Subcutaneous abdominal adipose tissue (tissue), 5 donors: ENCODE measurements around the gene PIAS1.

Experiments
- H3K27ac ChIP-seq: one replicate; pipeline ENCODE4 v1.7.0; 2013; ENCODE audit warnings: low read depth, mild to moderate bottlenecking, inconsistent platforms, low read length, moderate library complexity
- H3K27me3 ChIP-seq, 5 donors: one replicate each; pipeline ENCODE4 v1.7.0; 2013; ENCODE audit warnings: low read length in 5 of 5, inconsistent platforms in 1 of 5; ENCODE audit not compliant: control insufficient read depth in 5 of 5, insufficient read depth in 4 of 5
- H3K36me3 ChIP-seq, 5 donors: one replicate each; pipeline ENCODE4 v1.7.0; 2013; ENCODE audit warnings: low read length in 5 of 5; ENCODE audit not compliant: control insufficient read depth in 5 of 5, insufficient read depth in 5 of 5
- H3K4me1 ChIP-seq, 5 donors: one replicate each; pipeline ENCODE4 v1.7.0; 2013; ENCODE audit warnings: low read length in 5 of 5, mild to moderate bottlenecking in 3 of 5, moderate library complexity in 1 of 5; ENCODE audit not compliant: control insufficient read depth in 5 of 5, insufficient read depth in 5 of 5
- H3K4me3 ChIP-seq, 5 donors: one replicate each; pipeline ENCODE4 v1.7.0; 2013; ENCODE audit warnings: low read length in 5 of 5, low read depth in 1 of 5
- H3K9ac ChIP-seq, 5 donors: one replicate each; pipeline ENCODE4 v1.7.0; 2013; ENCODE audit warnings: low read length in 5 of 5, mild to moderate bottlenecking in 4 of 5, moderate library complexity in 3 of 5
- H3K9me3 ChIP-seq, 5 donors: one replicate each; pipeline ENCODE4 v1.7.0; 2013; ENCODE audit warnings: low read length in 5 of 5; ENCODE audit not compliant: control insufficient read depth in 5 of 5
- donor health status: healthy.
- donor health status: healthy.
- donor health status: healthy.
- donor health status: healthy.
- donor health status: healthy.

The PIAS1 gene

DNA sequence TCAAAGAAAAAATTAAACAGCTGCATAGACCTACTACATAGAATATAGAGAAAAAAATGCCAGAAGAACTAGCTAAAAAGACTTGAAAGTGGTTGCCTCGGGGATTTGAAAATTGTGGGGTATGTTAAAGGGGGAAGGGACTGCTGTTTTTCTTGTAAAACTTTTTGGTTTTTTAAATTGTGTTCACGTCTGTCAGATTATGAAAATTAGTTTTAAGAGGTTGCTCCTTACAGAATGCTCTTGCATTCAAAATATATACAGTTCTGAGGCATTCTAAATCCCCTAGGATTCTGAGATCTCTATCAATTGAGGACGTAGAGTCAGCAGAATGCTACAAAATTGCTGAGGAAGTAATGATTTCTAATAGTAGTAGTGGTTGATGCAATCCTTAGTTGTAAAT is 28.6 kb downstream of the PIAS1 start:
- peaks cover 0 to 29% (median 19%) of the 10 kb centered on the region in 5 donors for H3K4me1 ChIP-seq
- H3K36me3 ChIP-seq: peaks cover 0 to 4% (median 3%) of the 10 kb centered on the region in 5 donors
- no peak overlapping the region for H3K4me3 ChIP-seq

DNA sequence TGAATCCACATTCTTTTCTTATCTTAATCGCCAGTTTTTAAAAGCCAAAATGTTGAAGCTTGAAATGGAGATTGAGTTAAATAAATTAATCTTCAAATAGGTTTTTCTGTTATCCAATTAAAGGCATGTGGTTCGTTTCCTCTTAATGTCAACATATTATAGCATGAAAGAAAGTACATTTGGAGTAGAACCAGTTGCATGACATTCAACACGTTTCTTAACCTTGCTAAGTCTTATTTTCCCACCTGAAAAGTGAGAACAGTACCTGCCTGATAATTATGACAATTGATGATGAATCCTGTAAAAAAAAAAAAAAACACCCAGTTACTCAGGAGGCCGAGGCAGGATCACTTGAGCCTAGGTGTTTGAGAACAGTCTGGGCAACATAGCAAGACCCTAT is 29.3 kb downstream of the PIAS1 start:
- H3K36me3 ChIP-seq: peaks cover 0 to 4% (median 3%) of the 10 kb centered on the region in 5 donors
- no peak overlapping the region for H3K9ac ChIP-seq
- H3K27ac ChIP-seq: no peak overlapping the region
- no peaks in the 10 kb centered on the region for H3K27me3 ChIP-seq
- peaks cover 0 to 28% (median 18%) of the 10 kb centered on the region in 5 donors for H3K4me1 ChIP-seq
- H3K4me3 ChIP-seq: no peak overlapping the region
- no peaks in the 10 kb centered on the region for H3K9me3 ChIP-seq

More for the DNA sequence above, 28.6 kb downstream of the PIAS1 start:
- Histone ChIP-seq H3K9me3 (no peaks in the 10 kb centered on the region), H3K27ac (no peak overlapping the region), H3K9ac (no peak overlapping the region), H3K27me3 (no peaks in the 10 kb centered on the region)

DNA sequence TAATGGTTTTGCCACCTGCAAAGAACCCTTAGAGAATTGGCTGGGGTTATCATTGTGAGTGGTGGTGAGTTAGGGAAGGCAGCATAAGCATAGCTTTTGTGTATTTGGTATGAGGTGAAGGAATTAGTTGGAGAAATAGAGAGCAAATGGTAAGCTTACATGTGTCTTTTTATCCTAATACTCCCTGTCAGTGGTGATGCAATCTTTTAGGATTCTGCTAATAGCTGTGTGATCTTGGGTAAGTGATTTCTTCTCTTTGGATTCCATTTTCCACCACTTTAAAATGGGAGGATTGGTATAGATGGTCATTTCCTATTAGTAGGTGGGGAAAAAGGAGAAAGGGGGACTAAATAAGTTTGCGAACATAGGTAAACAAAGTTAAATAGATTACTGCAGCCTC is 30.9 kb downstream of the PIAS1 start:
- Histone ChIP-seq H3K9me3 (no peaks in the 10 kb centered on the region), H3K27ac (no peak overlapping the region), H3K4me3 (no peak overlapping the region), H3K36me3 (peaks cover 0 to 4% (median 3%) of the 10 kb centered on the region in 5 donors), H3K27me3 (no peaks in the 10 kb centered on the region), H3K9ac (no peak overlapping the region), H3K4me1 (peaks cover 0 to 28% (median 18%) of the 10 kb centered on the region in 5 donors)

DNA sequence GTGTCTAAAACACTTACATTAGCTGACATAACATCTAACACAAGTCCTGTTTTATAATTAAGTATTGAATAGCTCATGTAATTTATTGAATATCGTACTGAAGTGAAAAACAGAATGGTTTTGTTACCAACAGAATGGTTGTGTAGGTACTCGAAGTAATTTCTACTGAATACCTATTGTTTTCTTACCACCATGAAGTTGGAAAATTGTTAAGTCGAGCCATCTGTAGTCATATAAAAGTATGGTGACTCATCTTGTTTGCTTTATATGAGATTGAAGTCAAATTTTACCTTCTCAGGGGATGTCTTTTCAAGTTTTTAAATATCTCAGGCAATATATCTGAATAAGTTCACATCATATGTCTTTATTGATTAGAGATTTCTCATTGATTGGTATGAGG is 37.6 kb downstream of the PIAS1 start:
- H3K4me3 ChIP-seq: no peak overlapping the region
- H3K9me3 ChIP-seq: peaks cover 0 to 8% (median 3%) of the 10 kb centered on the region in 5 donors
- H3K4me1 ChIP-seq: peaks cover 0 to 5% (median 0%) of the 10 kb centered on the region in 5 donors
- H3K27ac ChIP-seq: no peak overlapping the region
- no peaks in the 10 kb centered on the region for H3K27me3 ChIP-seq
- peaks cover 0 to 7% (median 4%) of the 10 kb centered on the region in 5 donors for H3K36me3 ChIP-seq
- H3K9ac ChIP-seq: no peak overlapping the region

DNA sequence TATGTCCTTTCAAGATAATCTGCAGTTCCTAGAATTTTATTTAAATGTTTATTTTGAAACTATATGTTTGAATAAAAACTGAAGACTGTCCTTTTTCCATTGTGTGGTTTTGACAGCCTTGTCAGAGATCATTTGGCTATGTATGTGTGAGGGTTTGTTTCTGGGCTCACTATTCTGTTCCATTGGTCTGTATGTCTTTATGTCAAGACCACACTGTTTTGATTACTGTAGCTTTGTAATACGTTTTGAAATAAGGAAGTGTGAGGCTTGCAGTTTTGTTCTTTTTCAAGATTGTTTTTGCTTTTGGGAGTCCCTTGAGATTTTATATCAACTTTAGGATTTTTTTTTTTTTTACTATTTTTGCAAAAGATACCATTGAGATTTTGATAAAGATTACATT is 42.0 kb downstream of the PIAS1 start:
- Histone ChIP-seq H3K9me3 (peaks cover 2 to 15% (median 8%) of the 10 kb centered on the region in 5 donors), H3K9ac (no peak overlapping the region), H3K27ac (no peak overlapping the region), H3K4me1 (no peaks in the 10 kb centered on the region), H3K4me3 (no peak overlapping the region), H3K36me3 (peaks cover 0 to 6% (median 0%) of the 10 kb centered on the region in 5 donors), H3K27me3 (no peaks in the 10 kb centered on the region)

DNA sequence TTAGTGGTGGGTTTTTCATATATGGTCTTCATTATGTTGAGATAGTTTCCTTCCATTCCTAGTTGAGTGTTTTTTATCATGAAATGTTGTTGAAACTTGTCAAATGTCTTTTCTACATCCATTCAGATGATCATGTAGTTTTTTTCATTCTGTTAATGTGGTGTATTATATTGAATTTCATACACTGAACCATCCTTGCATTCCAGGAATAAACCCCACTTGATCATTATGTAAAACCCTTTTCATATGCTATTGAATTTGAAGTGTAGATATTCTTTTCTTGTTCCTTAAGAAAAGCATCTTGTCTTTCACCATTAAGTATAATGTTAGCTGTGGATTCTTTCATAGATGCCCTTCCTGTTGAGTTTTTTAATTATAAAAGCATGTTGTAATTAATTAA is 42.9 kb downstream of the PIAS1 start:
- Histone ChIP-seq H3K4me3 (no peak overlapping the region), H3K4me1 (no peaks in the 10 kb centered on the region), H3K36me3 (peaks cover 0 to 6% (median 0%) of the 10 kb centered on the region in 5 donors), H3K27ac (no peak overlapping the region), H3K9ac (no peak overlapping the region), H3K9me3 (peaks cover 2 to 15% (median 8%) of the 10 kb centered on the region in 5 donors), H3K27me3 (no peaks in the 10 kb centered on the region)

DNA sequence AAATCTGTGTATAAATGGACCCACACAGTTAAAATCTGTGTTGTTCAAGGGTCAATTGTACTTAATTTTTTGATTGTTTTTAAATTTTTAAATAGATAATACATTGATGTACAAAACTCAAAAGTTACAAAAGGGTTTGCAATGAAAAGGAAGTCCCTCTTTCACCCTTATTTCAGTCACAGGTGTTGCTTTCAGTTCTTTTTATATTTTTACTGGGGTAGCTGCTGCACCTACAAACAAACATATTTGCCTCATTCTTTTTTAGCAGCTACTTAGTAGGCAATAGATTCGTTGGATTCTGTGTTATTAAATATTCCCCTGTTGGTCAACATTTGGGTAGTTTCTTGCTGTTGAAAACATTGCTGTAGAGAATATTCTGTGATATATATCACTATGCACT is 44.4 kb downstream of the PIAS1 start:
- Histone ChIP-seq H3K27me3 (no peaks in the 10 kb centered on the region), H3K9ac (no peak overlapping the region), H3K9me3 (peaks cover 2 to 15% (median 8%) of the 10 kb centered on the region in 5 donors), H3K4me3 (no peak overlapping the region), H3K4me1 (no peaks in the 10 kb centered on the region), H3K36me3 (peaks cover 0 to 5% (median 2%) of the 10 kb centered on the region in 5 donors), H3K27ac (no peak overlapping the region)

DNA sequence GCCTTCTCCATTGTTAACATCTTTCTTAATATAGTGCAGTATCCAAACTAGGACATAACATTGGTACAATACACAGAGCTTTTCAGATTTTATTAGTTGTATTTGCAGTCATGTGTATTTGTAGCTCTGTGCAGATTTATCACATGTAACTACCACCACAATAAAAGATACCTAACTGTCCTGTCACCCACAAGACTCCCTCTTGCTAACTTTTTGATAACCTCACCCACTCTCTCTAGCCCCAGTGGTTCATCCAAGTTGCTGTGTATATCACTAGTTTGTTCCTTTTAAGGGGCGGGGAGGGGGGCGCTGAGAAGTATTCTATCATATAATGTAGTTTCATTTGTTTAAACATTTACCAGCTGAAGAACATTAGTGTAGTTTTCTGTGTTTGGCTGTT is 46.1 kb downstream of the PIAS1 start:
- Histone ChIP-seq H3K9ac (no peak overlapping the region), H3K4me3 (no peak overlapping the region), H3K27me3 (no peaks in the 10 kb centered on the region), H3K4me1 (no peaks in the 10 kb centered on the region), H3K9me3 (peaks cover 2 to 15% (median 13%) of the 10 kb centered on the region in 5 donors), H3K36me3 (peaks cover 0 to 6% (median 3%) of the 10 kb centered on the region in 5 donors), H3K27ac (no peak overlapping the region)

DNA sequence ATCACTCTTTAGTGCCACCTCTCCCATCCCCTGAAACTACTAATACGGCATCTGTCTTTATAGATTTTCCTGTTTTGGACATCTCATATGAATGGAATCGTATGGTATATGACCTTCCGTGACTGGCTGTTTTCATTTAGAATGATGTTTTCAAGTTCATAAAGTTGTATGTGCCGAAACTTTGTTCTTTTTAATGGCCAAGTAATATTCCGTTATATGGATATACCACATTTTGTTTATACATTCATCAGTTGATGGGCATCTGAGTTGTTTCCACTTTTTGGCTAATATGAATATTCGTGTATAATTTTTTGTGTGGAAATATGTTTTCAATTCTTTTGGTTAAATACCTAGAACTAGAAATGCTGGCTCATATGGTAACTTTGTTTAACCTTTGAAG is 49.5 kb downstream of the PIAS1 start:
- Histone ChIP-seq H3K27ac (no peak overlapping the region), H3K27me3 (no peaks in the 10 kb centered on the region), H3K4me3 (no peak overlapping the region), H3K4me1 (peaks cover 0 to 5% (median 2%) of the 10 kb centered on the region in 5 donors), H3K36me3 (peaks cover 0 to 6% (median 3%) of the 10 kb centered on the region in 5 donors), H3K9me3 (peaks cover 0 to 6% (median 0%) of the 10 kb centered on the region in 5 donors), H3K9ac (no peak overlapping the region)

DNA sequence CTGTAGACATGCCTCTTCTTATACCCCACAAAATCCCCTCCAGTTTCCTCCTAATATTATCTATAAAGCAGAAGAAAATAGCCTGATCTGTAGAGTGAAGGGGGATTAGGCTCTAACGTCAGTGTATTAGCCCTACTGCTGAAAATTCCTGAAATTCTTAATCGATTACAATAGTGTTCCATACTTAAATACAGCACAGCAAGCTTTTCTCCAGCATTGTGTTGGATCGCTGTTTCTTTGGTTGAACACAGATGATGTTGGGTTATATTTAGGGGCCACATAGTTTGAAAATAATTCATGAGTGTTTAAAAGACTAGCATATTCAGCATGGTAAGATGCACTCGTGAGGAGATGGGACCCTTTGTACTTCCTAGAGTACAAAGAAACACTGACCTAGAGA is 52.5 kb downstream of the PIAS1 start:
- no peaks in the 10 kb centered on the region for H3K27me3 ChIP-seq
- no peak overlapping the region for H3K4me3 ChIP-seq
- no peak overlapping the region for H3K27ac ChIP-seq
- H3K9me3 ChIP-seq: peaks cover 0 to 6% (median 0%) of the 10 kb centered on the region in 5 donors
- H3K9ac ChIP-seq: no peak overlapping the region
- H3K36me3 ChIP-seq: peaks cover 0 to 6% (median 3%) of the 10 kb centered on the region in 5 donors
- H3K4me1 ChIP-seq: peaks cover 0 to 5% (median 2%) of the 10 kb centered on the region in 5 donors
